K562 (cell line): Measurements from ENCODE around the gene IL10. TPM values are rescaled to one million over a fixed set of nuclear protein-coding genes. Genes with fewer than 3 reads are reported as not detected.

ENCODE experiments used
- ATAC-seq: fragments of 200-7000 bp; cut with Tn5 transposase; 3 replicates; pipeline ENCODE4 v1.9.1; 2020; ENCODE audit warnings: moderate library complexity
- BruUV-seq: library from RNA; stranded (reverse); fragments of 400-500 nt; replicated peaks from 2 replicates; lab custom pipeline; 2021; lab: Mats Ljungman, UMichigan
- CTCF ChIA-PET: fragments of 300-600 bp; formaldehyde crosslinking; extraction: SDS; loops from one replicate; lab custom pipeline; 2021; ENCODE audit warnings: low intra/inter-chr PET ratio; lab: Yijun Ruan, JAX
- POLR2A ChIA-PET: fragments of 300-600, 350-650 bp; sonication (Branson Sonifier 250); formaldehyde crosslinking; extraction: SDS; loops from one replicate; lab custom pipeline; 2021; ENCODE audit warnings: antibody characterized with exemption, inconsistent platforms; lab: Yijun Ruan, JAX
- DNase-seq, 4 experiments: peaks; one replicate each; pipeline versions ENCODE4 v3.0.0 to v3.0.0-alpha.2; 2011 to 2018; ENCODE audit warnings: low spot score in 3 of 4, mixed read lengths in 3 of 4; ENCODE audit errors: extremely low read depth in 1 of 4
- FAIRE-seq: peaks from 2 replicates; lab custom pipeline; 2011; peaks lifted over from hg19 to GRCh38; lab: Jason Lieb, UNC
- H2AFZ ChIP-seq: 2 replicates; pipeline ENCODE4 v1.6.0; 2011; ENCODE audit warnings: low read depth, low read length, control low read depth, inconsistent platforms
- H3K27ac ChIP-seq: fragments of 200-600 bp; 3 replicates; pipeline ENCODE4 v1.8.0; 2011; ENCODE audit warnings: low read depth, mild to moderate bottlenecking, control low read depth, inconsistent platforms, low read length, moderate library complexity, mixed read lengths; ENCODE audit errors: extremely low read depth
- H3K27me3 ChIP-seq, 2 experiments: fragments of 300-600 bp in 1 of 2; 2 replicates in 1 of 2; 3 replicates in 1 of 2; pipeline versions ENCODE4 v1.6.0 to v1.8.0; 2011; ENCODE audit warnings: inconsistent platforms in 2 of 2, low read length in 2 of 2, mild to moderate bottlenecking in 1 of 2, mixed read lengths in 1 of 2, moderate library complexity in 1 of 2; ENCODE audit not compliant: control insufficient read depth in 2 of 2, insufficient read depth in 2 of 2
- H3K36me3 ChIP-seq: fragments of 300-600 bp; 3 replicates; pipeline ENCODE4 v1.8.0; 2011; ENCODE audit warnings: mild to moderate bottlenecking, low read length, inconsistent platforms; ENCODE audit not compliant: control insufficient read depth, insufficient read depth
- H3K4me1 ChIP-seq, 2 experiments: fragments of 200-600 bp in 1 of 2; replicated peaks in 1 of 2; 2 replicates in 1 of 2; 3 replicates in 1 of 2; pipeline versions ENCODE4 v1.5.1 to v1.8.0; 2011; ENCODE audit warnings: inconsistent platforms in 2 of 2, low read length in 2 of 2, mild to moderate bottlenecking in 1 of 2, mixed read lengths in 1 of 2, moderate library complexity in 1 of 2; ENCODE audit not compliant: control insufficient read depth in 2 of 2, insufficient read depth in 2 of 2
- H3K4me2 ChIP-seq: 2 replicates; pipeline ENCODE4 v1.6.1; 2011; ENCODE audit warnings: low read length, control low read depth, inconsistent platforms, mixed read lengths; ENCODE audit not compliant: insufficient read depth
- H3K4me3 ChIP-seq: fragments of 200-600 bp; sonication (generic), shearing (Covaris generic); 2 replicates; pipeline ENCODE4 v1.5.1; 2016; ENCODE audit warnings: control low read depth, inconsistent platforms
- H3K79me2 ChIP-seq: fragments of 200-600 bp; 3 replicates; pipeline ENCODE4 v1.8.0; 2011; ENCODE audit warnings: low read length, inconsistent platforms; ENCODE audit not compliant: control insufficient read depth, insufficient read depth
- H3K9ac ChIP-seq, 2 experiments: 2 replicates each; pipeline versions ENCODE4 v1.6.0 to v1.6.1; 2011; ENCODE audit warnings: low read depth in 2 of 2, low read length in 2 of 2, control low read depth in 1 of 2, inconsistent platforms in 1 of 2, mild to moderate bottlenecking in 1 of 2, mixed read lengths in 1 of 2; ENCODE audit not compliant: insufficient read depth in 1 of 2
- H3K9me1 ChIP-seq: one replicate; pipeline ENCODE4 v1.6.0; 2011; ENCODE audit warnings: inconsistent platforms, mild to moderate bottlenecking, low read length, moderate library complexity; ENCODE audit not compliant: control insufficient read depth, insufficient read depth
- H3K9me3 ChIP-seq: replicated peaks from 2 replicates; pipeline ENCODE4 v1.5.1; 2011; ENCODE audit warnings: low read depth, low read length, inconsistent platforms; ENCODE audit not compliant: control insufficient read depth, insufficient read depth
- H4K20me1 ChIP-seq: replicated peaks from 2 replicates; pipeline ENCODE4 v1.6.1; 2011; ENCODE audit warnings: low read length, inconsistent platforms, mixed read lengths; ENCODE audit not compliant: control insufficient read depth, insufficient read depth
- ARID1B ChIP-seq: fragments of 450-650 bp; IDR thresholded peaks from 2 replicates; pipeline ENCODE4 v1.6.1; 2016; ENCODE audit warnings: antibody characterized with exemption, mild to moderate bottlenecking, inconsistent platforms
- ATF1 ChIP-seq, 2 experiments: fragments of 450-650 bp in 1 of 2; IDR thresholded peaks; 2 replicates each; pipeline ENCODE4 v1.6.1; 2016; ENCODE audit warnings: missing compliant biosample characterization in 1 of 2, missing genetic modification characterization in 1 of 2
- FOSL1 ChIP-seq: fragments of 200-800 bp; sonication (Bioruptor generic); conservative IDR thresholded peaks from 2 replicates; pipeline ENCODE4 v1.6.1; 2016; ENCODE audit warnings: missing genetic modification characterization, missing compliant biosample characterization
- FOXP4 ChIP-seq: sonication (generic); formaldehyde crosslinking; IDR thresholded peaks from 2 replicates; pipeline ENCODE4 v1.8.0; 2022; ENCODE audit warnings: mild to moderate bottlenecking, missing genetic modification reagents, borderline replicate concordance
- JUND ChIP-seq, 2 experiments: IDR thresholded peaks; 2 replicates in 1 of 2; 3 replicates in 1 of 2; pipeline ENCODE4 v1.6.1; 2011; ENCODE audit warnings: borderline replicate concordance in 2 of 2, low read depth in 2 of 2, low read length in 2 of 2, improper control_type of control experiment in 1 of 2, missing biosample characterization in 1 of 2, missing genetic modification characterization in 1 of 2, missing genetic modification reagents in 1 of 2
- LCOR ChIP-seq: sonication (generic); formaldehyde crosslinking; IDR thresholded peaks from 2 replicates; pipeline ENCODE4 v1.8.0; 2022; ENCODE audit warnings: mild to moderate bottlenecking, missing genetic modification reagents
- MBD2 ChIP-seq: sonication (generic); IDR thresholded peaks from 2 replicates; pipeline ENCODE4 v1.6.1; 2016; ENCODE audit warnings: low read depth, borderline replicate concordance
- PRDM10 ChIP-seq: fragments of 450-650 bp; IDR thresholded peaks from 2 replicates; pipeline ENCODE4 v1.6.1; 2018; ENCODE audit not compliant: partially characterized antibody
- RBM14 ChIP-seq: fragments of 200-400 bp; formaldehyde crosslinking; IDR thresholded peaks from 2 replicates; pipeline ENCODE4 v1.6.1; 2018; ENCODE audit warnings: low read depth, mild to moderate bottlenecking, low read length, moderate library complexity, borderline replicate concordance; ENCODE audit not compliant: insufficient read depth
- SMC3 ChIP-seq: conservative IDR thresholded peaks from 2 replicates; pipeline ENCODE4 v1.6.1; 2011; ENCODE audit warnings: low read depth, low read length, improper control_type of control experiment; ENCODE audit not compliant: insufficient read depth
- ZNF253 ChIP-seq: fragments of 250-450 bp; sonication (Bioruptor Pico); conservative IDR thresholded peaks from 2 replicates; pipeline ENCODE4 v1.6.1; 2021; ENCODE audit warnings: mild to moderate bottlenecking
- ZNF551 ChIP-seq: fragments of 250-450 bp; sonication (Bioruptor Pico); IDR thresholded peaks from 2 replicates; pipeline ENCODE4 v1.5.0; 2021; ENCODE audit warnings: mild to moderate bottlenecking, moderate library complexity
- whole genome bisulfite sequencing: fragments of 100-300 bp; shearing (Covaris generic); methylation state at CpG from one replicate; pipeline ENCODE4 v1.1.6; 2016; ENCODE audit warnings: low coverage, mixed read lengths; ENCODE audit not compliant: insufficient coverage; ENCODE audit errors: missing lambda C conversion rate; 5-methylcytosine and 5-hydroxymethylcytosine counted together
- in situ Hi-C: fragments of 300-500 bp; cut with MboI; formaldehyde crosslinking; loops from 4 replicates; pipeline ENCODE4 v1.15.0; 2018; ENCODE audit warnings: inconsistent platforms, mixed read lengths
- intact Hi-C: fragments of 100-400 bp; cut with micrococcal nuclease; formaldehyde crosslinking; loops from 2 replicates; pipeline ENCODE4 v1.14.2; 2022
- polyA plus RNA-seq, 8 experiments: library from polyadenylated mRNA; depleted of rRNA in 4 of 8; stranded (reverse) in 5 of 8; unstranded in 3 of 8; fragments of >200 nt; fragmentation: Nextera tagmentation in 2 of 8; fragmentation: Illumina TruSeq in 1 of 8; extraction: Ambion mirVana in 2 of 8; extraction: Trizol in 1 of 8; gene quantifications; 2 replicates each; pipeline versions ENCODE4 v1.2.1 to v1.2.3, GENCODE V29; 2011 to 2014; ENCODE audit warnings: inconsistent platforms in 1 of 8, missing spikeins in 1 of 8
- total RNA-seq, 7 experiments: library from RNA; depleted of rRNA in 6 of 7; stranded (reverse); fragments of >200 nt in 6 of 7; fragmentation: Illumina TruSeq in 2 of 7; extraction: Trizol in 2 of 7; gene quantifications; 2 replicates each; pipeline versions ENCODE4 v1.2.1 to v1.2.3, GENCODE V29; 2011 to 2021; ENCODE audit warnings: low replicate concordance in 1 of 7
- TF ChIP-seq, protein P1 (sequence below), 2 experiments: fragments of 450-650 bp in 1 of 2; sonication (generic) in 1 of 2; formaldehyde crosslinking in 1 of 2; IDR thresholded peaks in 1 of 2; conservative IDR thresholded peaks in 1 of 2; 2 replicates each; pipeline versions ENCODE4 v1.6.1 to v1.8.1; 2016 to 2023; ENCODE audit warnings: mild to moderate bottlenecking in 2 of 2, moderate library complexity in 2 of 2, inconsistent platforms in 1 of 2, missing genetic modification reagents in 1 of 2

Gene IL10
- total and polyA plus RNA-seq, 9 of the 15 experiments (the other 6 are each of a cell fraction or from before 2014, with no cell fraction given), result 0.29 TPM; not detected in 8

DNA sequence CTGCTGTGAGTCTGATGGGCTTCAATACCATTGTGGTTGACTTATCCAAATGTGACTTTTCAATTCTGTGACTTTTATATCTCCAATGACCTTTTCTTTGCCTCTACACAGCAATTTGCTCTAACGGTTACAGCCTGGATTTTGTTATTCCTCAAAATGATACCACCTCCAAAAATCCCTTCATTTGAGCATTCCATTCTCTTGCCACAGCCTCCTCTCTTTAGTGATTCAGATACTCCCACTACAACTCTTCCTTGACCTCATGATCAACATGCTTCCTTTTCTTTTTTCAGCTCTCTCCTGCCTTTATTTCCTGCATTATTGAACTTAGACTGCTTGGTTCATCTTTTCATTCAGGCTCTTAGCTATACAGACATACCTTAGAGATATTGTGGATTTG, 18.3 kb downstream of the IL10 start (continued):
- TF ChIP-seq ATF1 (CRISPR knock-in tag; IDR thresholded peaks at IDR 0.05), result no peak
- no peak for TF ChIP-seq ATF1 (tag; IDR thresholded peaks at IDR 0.05)
- TF ChIP-seq FOXP4, result no peak
- TF ChIP-seq ARID1B, result no peak
- TF ChIP-seq, all 486 proteins: peak for 0

DNA sequence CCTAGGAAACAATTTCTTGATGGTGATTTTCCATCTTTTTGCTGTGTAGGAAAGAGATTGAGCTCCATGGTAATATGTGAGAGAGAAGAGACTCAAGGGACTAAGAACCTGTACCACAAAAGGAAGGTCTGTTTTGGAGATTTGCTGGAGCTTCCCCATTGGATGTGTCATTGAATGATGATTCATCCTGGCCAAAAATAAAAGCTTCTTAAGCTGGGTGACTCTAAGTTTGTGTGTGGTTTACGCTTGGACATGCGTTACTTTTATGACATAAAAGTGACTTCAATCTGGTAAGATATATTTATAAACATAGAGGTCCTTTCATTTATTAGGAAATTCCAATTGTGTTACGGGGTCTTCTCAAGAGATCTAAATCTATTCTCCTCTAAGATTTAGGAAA, 19.2 kb downstream of the IL10 start:
- no peaks in the 10 kb centered on the region for H3K79me2 ChIP-seq
- H3K4me2 ChIP-seq, result no peak overlapping the region
- POLR2A ChIA-PET, result no interaction called here
- H2AFZ ChIP-seq, result no peak overlapping the region
- no peak overlapping the region for H3K27ac ChIP-seq
- no peaks in the 10 kb centered on the region for H3K4me1 ChIP-seq
- intact Hi-C loops, result no loop called here
- no peaks in the 10 kb centered on the region for H3K36me3 ChIP-seq
- WGBS, result 14% methylated on average over 3 of the region's 3 CpGs
- H3K9me1 ChIP-seq, result no peaks in the 10 kb centered on the region
- in situ Hi-C loops, result no loop called here
- H3K27me3 ChIP-seq, result peaks cover 21 to 34% of the 10 kb centered on the region in 2 experiments
- DNase-seq (no peak), FAIRE-seq (no peak), ATAC-seq (no peak)
- no TSS peak for BruUV-seq
- H4K20me1 ChIP-seq, result no peaks in the 10 kb centered on the region
- CTCF ChIA-PET, result no interaction called here
- no peak overlapping the region for H3K9ac ChIP-seq
- H3K4me3 ChIP-seq, result no peak overlapping the region
- H3K9me3 ChIP-seq, result no peaks in the 10 kb centered on the region
- TF ChIP-seq SMC3 (no peak), PRDM10 (no peak), MBD2 (no peak), ZNF551 (CRISPR knock-in tag) (no peak), RBM14 (no peak), JUND (IDR thresholded peaks at IDR 0.05; ENCODE audit: borderline replicate concordance, low read depth, low read length) (peak; percentile 56; the same call in 1 of the 2 replicates), JUND (tag; IDR thresholded peaks at IDR 0.05; ENCODE audit: borderline replicate concordance, low read depth, low read length) (peak; percentile 40; the same call in 1 of the 3 replicates), LCOR (CRISPR knock-in tag) (0 out of 2 replicates have a peak, but pooled peaks have one; percentile 34), ZNF253 (CRISPR knock-in tag) (no peak), FOSL1 (tag) (peak; percentile 77)
- TF ChIP-seq, protein P1, sequence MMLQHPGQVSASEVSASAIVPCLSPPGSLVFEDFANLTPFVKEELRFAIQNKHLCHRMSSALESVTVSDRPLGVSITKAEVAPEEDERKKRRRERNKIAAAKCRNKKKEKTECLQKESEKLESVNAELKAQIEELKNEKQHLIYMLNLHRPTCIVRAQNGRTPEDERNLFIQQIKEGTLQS (IDR thresholded peaks at IDR 0.05), result peak; percentile 68
- TF ChIP-seq, protein P1 (CRISPR knock-in tag; conservative IDR thresholded peaks at IDR 0.05), result no peak
